Measurements from ENCODE around the gene CHAT.
A peak's percentile ranks its signal among the peaks of the same experiment; 100 is the strongest.

Gene CHAT

GRCh38 chr10:49608166-49609005 lies 5.5 kb upstream of the CHAT start:
- H3K9ac ChIP-seq (ENCODE audit: low read length) = no peak overlapping the region
- no peak overlapping the region for H3K27ac ChIP-seq (ENCODE audit: low read length)
- H3K27me3 ChIP-seq (ENCODE audit: control insufficient read depth, insufficient read depth, low read length) = peaks cover 98% of the 10 kb centered on the region
- peaks cover 3% of the 10 kb centered on the region for H3K9me3 ChIP-seq (ENCODE audit: control insufficient read depth, low read depth, low read length)
- H3K4me3 ChIP-seq (ENCODE audit: low read length) = peak overlapping the region; percentile 59
- no peaks in the 10 kb centered on the region for H3K36me3 ChIP-seq (ENCODE audit: control insufficient read depth, low read depth, low read length)
- peaks cover 7% of the 10 kb centered on the region for H3K4me1 ChIP-seq (ENCODE audit: control insufficient read depth, low read depth, low read length)

- Histone ChIP-seq H3K27ac (ENCODE audit: low read length) (no peak overlapping the region), H3K4me1 (ENCODE audit: control insufficient read depth, low read depth, low read length) (peaks cover 11% of the 10 kb centered on the region), H3K27me3 (ENCODE audit: control insufficient read depth, insufficient read depth, low read length) (peaks cover 98% of the 10 kb centered on the region), H3K36me3 (ENCODE audit: control insufficient read depth, low read depth, low read length) (no peaks in the 10 kb centered on the region), H3K4me3 (ENCODE audit: low read length) (peak overlapping the region; percentile 59), H3K9ac (ENCODE audit: low read length) (no peak overlapping the region), H3K9me3 (ENCODE audit: control insufficient read depth, low read depth, low read length) (peaks cover 3% of the 10 kb centered on the region)
Measured at GRCh38 chr10:49609006-49609282, 4.9 kb upstream of the CHAT start.

GRCh38 chr10:49609283-49610113 lies 4.3 kb upstream of the CHAT start:
- Histone ChIP-seq H3K4me3 (ENCODE audit: low read length) (peak overlapping the region; percentile 59), H3K27me3 (ENCODE audit: control insufficient read depth, insufficient read depth, low read length) (peaks cover 98% of the 10 kb centered on the region)

GRCh38 chr10:49610114-49610457 lies 3.8 kb upstream of the CHAT start, which contains the start of gene SLC18A3:
Gene SLC18A3 (plus strand): TSS chr10:49610310. CDS start chr10:49610741, 431 bp downstream.
- no peak within 1 kb of the TSS for H3K27ac ChIP-seq (ENCODE audit: low read length)
- H3K9ac ChIP-seq (ENCODE audit: low read length) = no peak within 1 kb of the TSS
- H3K36me3 ChIP-seq (ENCODE audit: control insufficient read depth, low read depth, low read length) = no peaks in the 10 kb centered on the region
- H3K9me3 ChIP-seq (ENCODE audit: control insufficient read depth, low read depth, low read length) = peaks cover 3% of the 10 kb centered on the region
- peaks cover 99% of the 10 kb centered on the region for H3K27me3 ChIP-seq (ENCODE audit: control insufficient read depth, insufficient read depth, low read length)
- H3K4me1 ChIP-seq (ENCODE audit: control insufficient read depth, low read depth, low read length) = peaks cover 15% of the 10 kb centered on the region
- peak within 1 kb of the TSS; percentile 59 for H3K4me3 ChIP-seq (ENCODE audit: low read length)

More at GRCh38 chr10:49609283-49610113, 4.3 kb upstream of the CHAT start:
- H3K9me3 ChIP-seq (ENCODE audit: control insufficient read depth, low read depth, low read length) = peaks cover 3% of the 10 kb centered on the region
- H3K4me1 ChIP-seq (ENCODE audit: control insufficient read depth, low read depth, low read length) = peaks cover 12% of the 10 kb centered on the region
- H3K9ac ChIP-seq (ENCODE audit: low read length) = no peak overlapping the region
- H3K27ac ChIP-seq (ENCODE audit: low read length) = no peak overlapping the region
- no peaks in the 10 kb centered on the region for H3K36me3 ChIP-seq (ENCODE audit: control insufficient read depth, low read depth, low read length)

- Histone ChIP-seq H3K9ac (ENCODE audit: low read length) (no peak overlapping the region), H3K27me3 (ENCODE audit: control insufficient read depth, insufficient read depth, low read length) (peaks cover 99% of the 10 kb centered on the region), H3K27ac (ENCODE audit: low read length) (no peak overlapping the region), H3K36me3 (ENCODE audit: control insufficient read depth, low read depth, low read length) (no peaks in the 10 kb centered on the region), H3K4me1 (ENCODE audit: control insufficient read depth, low read depth, low read length) (peaks cover 15% of the 10 kb centered on the region), H3K9me3 (ENCODE audit: control insufficient read depth, low read depth, low read length) (peaks cover 3% of the 10 kb centered on the region), H3K4me3 (ENCODE audit: low read length) (peak overlapping the region; percentile 40)
Measured at GRCh38 chr10:49610458-49611165, 3.2 kb upstream of the CHAT start.

GRCh38 chr10:49611166-49611815 lies 2.5 kb upstream of the CHAT start:
- Histone ChIP-seq H3K9ac (ENCODE audit: low read length) (no peak overlapping the region), H3K27me3 (ENCODE audit: control insufficient read depth, insufficient read depth, low read length) (peaks cover 99% of the 10 kb centered on the region), H3K9me3 (ENCODE audit: control insufficient read depth, low read depth, low read length) (peaks cover 3% of the 10 kb centered on the region)

GRCh38 chr10:49611816-49612512 lies 1.9 kb upstream of the CHAT start:
- peaks cover 15% of the 10 kb centered on the region for H3K4me1 ChIP-seq (ENCODE audit: control insufficient read depth, low read depth, low read length)
- H3K27me3 ChIP-seq (ENCODE audit: control insufficient read depth, insufficient read depth, low read length) = peaks cover 99% of the 10 kb centered on the region
- no peak overlapping the region for H3K9ac ChIP-seq (ENCODE audit: low read length)
- no peak overlapping the region for H3K27ac ChIP-seq (ENCODE audit: low read length)
- peak overlapping the region; percentile 40 for H3K4me3 ChIP-seq (ENCODE audit: low read length)
- H3K9me3 ChIP-seq (ENCODE audit: control insufficient read depth, low read depth, low read length) = peaks cover 3% of the 10 kb centered on the region
- H3K36me3 ChIP-seq (ENCODE audit: control insufficient read depth, low read depth, low read length) = no peaks in the 10 kb centered on the region

More at GRCh38 chr10:49611166-49611815, 2.5 kb upstream of the CHAT start:
- peak overlapping the region; percentile 40 for H3K4me3 ChIP-seq (ENCODE audit: low read length)
- H3K4me1 ChIP-seq (ENCODE audit: control insufficient read depth, low read depth, low read length) = peaks cover 15% of the 10 kb centered on the region
- H3K36me3 ChIP-seq (ENCODE audit: control insufficient read depth, low read depth, low read length) = no peaks in the 10 kb centered on the region
- H3K27ac ChIP-seq (ENCODE audit: low read length) = no peak overlapping the region

- Histone ChIP-seq H3K4me1 (ENCODE audit: control insufficient read depth, low read depth, low read length) (peaks cover 15% of the 10 kb centered on the region), H3K36me3 (ENCODE audit: control insufficient read depth, low read depth, low read length) (no peaks in the 10 kb centered on the region), H3K9ac (ENCODE audit: low read length) (no peak overlapping the region)
Measured at GRCh38 chr10:49612513-49613164, 1.2 kb upstream of the CHAT start.

GRCh38 chr10:49613165-49613881 lies 514 bp upstream of the CHAT start:
- Histone ChIP-seq H3K9ac (ENCODE audit: low read length) (no peak overlapping the region), H3K36me3 (ENCODE audit: control insufficient read depth, low read depth, low read length) (no peaks in the 10 kb centered on the region), H3K4me3 (ENCODE audit: low read length) (peak overlapping the region; percentile 14), H3K27ac (ENCODE audit: low read length) (no peak overlapping the region), H3K27me3 (ENCODE audit: control insufficient read depth, insufficient read depth, low read length) (peaks cover 99% of the 10 kb centered on the region), H3K9me3 (ENCODE audit: control insufficient read depth, low read depth, low read length) (no peaks in the 10 kb centered on the region), H3K4me1 (ENCODE audit: control insufficient read depth, low read depth, low read length) (peaks cover 15% of the 10 kb centered on the region)

More at GRCh38 chr10:49612513-49613164, 1.2 kb upstream of the CHAT start:
- Histone ChIP-seq H3K9me3 (ENCODE audit: control insufficient read depth, low read depth, low read length) (peaks cover under 1% of the 10 kb centered on the region), H3K4me3 (ENCODE audit: low read length) (peak overlapping the region; percentile 15), H3K27ac (ENCODE audit: low read length) (no peak overlapping the region), H3K27me3 (ENCODE audit: control insufficient read depth, insufficient read depth, low read length) (peaks cover 99% of the 10 kb centered on the region)
